WTC11 (cell line): ENCODE data around the gene TOX2.

Experiments used
- NR2C2 ChIP-seq: sonication (generic); formaldehyde crosslinking; IDR thresholded peaks from 2 replicates; pipeline ENCODE4 v1.8.0; 2022; ENCODE audit warnings: mild to moderate bottlenecking, missing genetic modification reagents
- TEAD4 ChIP-seq: sonication (generic); formaldehyde crosslinking; IDR thresholded peaks from 2 replicates; pipeline ENCODE4 v1.8.0; 2022; ENCODE audit warnings: mild to moderate bottlenecking, missing genetic modification reagents
- TF ChIP-seq, protein P1 (sequence below): sonication (generic); formaldehyde crosslinking; IDR thresholded peaks from 2 replicates; pipeline ENCODE4 v1.8.0; 2022; ENCODE audit warnings: mild to moderate bottlenecking, missing genetic modification reagents
- TF ChIP-seq, protein P2 (sequence below): sonication (generic); formaldehyde crosslinking; IDR thresholded peaks from 2 replicates; pipeline ENCODE4 v1.8.1; 2022; ENCODE audit warnings: mild to moderate bottlenecking, moderate library complexity, missing genetic modification reagents
- TF ChIP-seq, protein P3 (sequence below): sonication (generic); formaldehyde crosslinking; IDR thresholded peaks from 2 replicates; pipeline ENCODE4 v1.8.0; 2022; ENCODE audit warnings: mild to moderate bottlenecking, missing genetic modification reagents
- TF ChIP-seq, protein P4 (sequence below): sonication (generic); formaldehyde crosslinking; IDR thresholded peaks from 2 replicates; pipeline ENCODE4 v1.8.0; 2023; ENCODE audit warnings: mild to moderate bottlenecking, missing genetic modification reagents
- TF ChIP-seq, protein P5 (sequence below): fragments of 200-600 bp; IDR thresholded peaks from 2 replicates; pipeline ENCODE4 v1.8.0; 2022; ENCODE audit warnings: antibody characterized with exemption
- TF ChIP-seq, protein P6 (sequence below): fragments of 250-450 bp; sonication (Bioruptor Pico); IDR thresholded peaks from 2 replicates; pipeline ENCODE4 v1.9.0; 2021; ENCODE audit warnings: moderate library complexity, mild to moderate bottlenecking, inconsistent platforms, borderline replicate concordance
- TF ChIP-seq, protein P7 (sequence below): sonication (generic); formaldehyde crosslinking; IDR thresholded peaks from 2 replicates; pipeline ENCODE4 v1.8.0; 2022; ENCODE audit warnings: mild to moderate bottlenecking, missing genetic modification reagents

DNA sequence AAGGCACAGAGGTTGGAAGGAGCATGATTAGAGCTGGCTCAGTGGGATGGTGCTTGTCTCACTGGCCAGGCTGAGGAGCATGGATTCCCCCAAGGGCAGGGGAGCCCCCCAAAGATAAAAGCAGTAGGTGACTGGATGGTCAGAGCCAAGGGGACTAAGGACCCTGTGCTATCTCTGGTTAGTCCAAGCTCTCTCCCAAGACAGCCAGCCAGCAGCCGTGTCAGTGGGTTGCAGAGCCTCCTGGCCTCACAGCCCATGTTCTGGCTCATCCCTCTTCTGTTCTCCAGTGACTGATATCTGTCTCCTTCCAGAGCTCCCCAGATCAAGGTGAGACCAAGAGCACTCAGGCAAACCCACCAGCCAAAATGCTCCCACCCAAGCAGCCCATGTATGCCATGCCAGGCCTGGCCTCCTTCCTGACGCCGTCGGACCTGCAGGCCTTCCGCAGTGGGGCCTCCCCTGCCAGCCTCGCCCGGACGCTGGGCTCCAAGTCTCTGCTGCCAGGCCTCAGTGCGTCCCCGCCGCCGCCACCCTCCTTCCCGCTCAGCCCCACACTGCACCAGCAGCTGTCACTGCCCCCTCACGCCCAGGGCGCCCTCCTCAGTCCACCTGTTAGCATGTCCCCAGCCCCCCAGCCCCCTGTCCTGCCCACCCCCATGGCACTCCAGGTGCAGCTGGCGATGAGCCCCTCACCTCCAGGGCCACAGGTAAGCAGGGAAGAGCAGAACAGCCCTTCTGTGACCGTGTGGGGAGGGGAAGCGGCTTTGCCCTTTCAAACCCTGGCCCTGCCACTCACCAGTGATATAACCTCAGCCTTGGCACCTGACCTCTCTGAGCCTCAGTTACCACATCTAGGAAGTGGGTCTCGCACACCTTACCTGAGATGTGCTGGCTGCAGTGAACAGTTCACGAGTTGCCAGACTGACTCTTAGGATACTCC is 151.0 kb downstream of the TOX2 start:
- TF ChIP-seq, protein P1, sequence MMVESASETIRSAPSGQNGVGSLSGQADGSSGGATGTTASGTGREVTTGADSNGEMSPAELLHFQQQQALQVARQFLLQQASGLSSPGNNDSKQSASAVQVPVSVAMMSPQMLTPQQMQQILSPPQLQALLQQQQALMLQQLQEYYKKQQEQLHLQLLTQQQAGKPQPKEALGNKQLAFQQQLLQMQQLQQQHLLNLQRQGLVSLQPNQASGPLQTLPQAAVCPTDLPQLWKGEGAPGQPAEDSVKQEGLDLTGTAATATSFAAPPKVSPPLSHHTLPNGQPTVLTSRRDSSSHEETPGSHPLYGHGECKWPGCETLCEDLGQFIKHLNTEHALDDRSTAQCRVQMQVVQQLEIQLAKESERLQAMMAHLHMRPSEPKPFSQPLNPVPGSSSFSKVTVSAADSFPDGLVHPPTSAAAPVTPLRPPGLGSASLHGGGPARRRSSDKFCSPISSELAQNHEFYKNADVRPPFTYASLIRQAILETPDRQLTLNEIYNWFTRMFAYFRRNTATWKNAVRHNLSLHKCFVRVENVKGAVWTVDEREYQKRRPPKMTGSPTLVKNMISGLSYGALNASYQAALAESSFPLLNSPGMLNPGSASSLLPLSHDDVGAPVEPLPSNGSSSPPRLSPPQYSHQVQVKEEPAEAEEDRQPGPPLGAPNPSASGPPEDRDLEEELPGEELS: no peak
- TF ChIP-seq NR2C2 (CRISPR knock-in tag) (no peak), TEAD4 (CRISPR knock-in tag) (no peak)
- TF ChIP-seq, protein P2, sequence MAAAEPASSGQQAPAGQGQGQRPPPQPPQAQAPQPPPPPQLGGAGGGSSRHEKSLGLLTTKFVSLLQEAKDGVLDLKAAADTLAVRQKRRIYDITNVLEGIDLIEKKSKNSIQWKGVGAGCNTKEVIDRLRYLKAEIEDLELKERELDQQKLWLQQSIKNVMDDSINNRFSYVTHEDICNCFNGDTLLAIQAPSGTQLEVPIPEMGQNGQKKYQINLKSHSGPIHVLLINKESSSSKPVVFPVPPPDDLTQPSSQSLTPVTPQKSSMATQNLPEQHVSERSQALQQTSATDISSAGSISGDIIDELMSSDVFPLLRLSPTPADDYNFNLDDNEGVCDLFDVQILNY (CRISPR knock-in tag): no peak
- TF ChIP-seq, protein P3, sequence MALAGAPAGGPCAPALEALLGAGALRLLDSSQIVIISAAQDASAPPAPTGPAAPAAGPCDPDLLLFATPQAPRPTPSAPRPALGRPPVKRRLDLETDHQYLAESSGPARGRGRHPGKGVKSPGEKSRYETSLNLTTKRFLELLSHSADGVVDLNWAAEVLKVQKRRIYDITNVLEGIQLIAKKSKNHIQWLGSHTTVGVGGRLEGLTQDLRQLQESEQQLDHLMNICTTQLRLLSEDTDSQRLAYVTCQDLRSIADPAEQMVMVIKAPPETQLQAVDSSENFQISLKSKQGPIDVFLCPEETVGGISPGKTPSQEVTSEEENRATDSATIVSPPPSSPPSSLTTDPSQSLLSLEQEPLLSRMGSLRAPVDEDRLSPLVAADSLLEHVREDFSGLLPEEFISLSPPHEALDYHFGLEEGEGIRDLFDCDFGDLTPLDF (CRISPR knock-in tag): no peak
- TF ChIP-seq, protein P4, sequence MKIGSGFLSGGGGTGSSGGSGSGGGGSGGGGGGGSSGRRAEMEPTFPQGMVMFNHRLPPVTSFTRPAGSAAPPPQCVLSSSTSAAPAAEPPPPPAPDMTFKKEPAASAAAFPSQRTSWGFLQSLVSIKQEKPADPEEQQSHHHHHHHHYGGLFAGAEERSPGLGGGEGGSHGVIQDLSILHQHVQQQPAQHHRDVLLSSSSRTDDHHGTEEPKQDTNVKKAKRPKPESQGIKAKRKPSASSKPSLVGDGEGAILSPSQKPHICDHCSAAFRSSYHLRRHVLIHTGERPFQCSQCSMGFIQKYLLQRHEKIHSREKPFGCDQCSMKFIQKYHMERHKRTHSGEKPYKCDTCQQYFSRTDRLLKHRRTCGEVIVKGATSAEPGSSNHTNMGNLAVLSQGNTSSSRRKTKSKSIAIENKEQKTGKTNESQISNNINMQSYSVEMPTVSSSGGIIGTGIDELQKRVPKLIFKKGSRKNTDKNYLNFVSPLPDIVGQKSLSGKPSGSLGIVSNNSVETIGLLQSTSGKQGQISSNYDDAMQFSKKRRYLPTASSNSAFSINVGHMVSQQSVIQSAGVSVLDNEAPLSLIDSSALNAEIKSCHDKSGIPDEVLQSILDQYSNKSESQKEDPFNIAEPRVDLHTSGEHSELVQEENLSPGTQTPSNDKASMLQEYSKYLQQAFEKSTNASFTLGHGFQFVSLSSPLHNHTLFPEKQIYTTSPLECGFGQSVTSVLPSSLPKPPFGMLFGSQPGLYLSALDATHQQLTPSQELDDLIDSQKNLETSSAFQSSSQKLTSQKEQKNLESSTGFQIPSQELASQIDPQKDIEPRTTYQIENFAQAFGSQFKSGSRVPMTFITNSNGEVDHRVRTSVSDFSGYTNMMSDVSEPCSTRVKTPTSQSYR (CRISPR knock-in tag): no peak
- TF ChIP-seq, protein P5, sequence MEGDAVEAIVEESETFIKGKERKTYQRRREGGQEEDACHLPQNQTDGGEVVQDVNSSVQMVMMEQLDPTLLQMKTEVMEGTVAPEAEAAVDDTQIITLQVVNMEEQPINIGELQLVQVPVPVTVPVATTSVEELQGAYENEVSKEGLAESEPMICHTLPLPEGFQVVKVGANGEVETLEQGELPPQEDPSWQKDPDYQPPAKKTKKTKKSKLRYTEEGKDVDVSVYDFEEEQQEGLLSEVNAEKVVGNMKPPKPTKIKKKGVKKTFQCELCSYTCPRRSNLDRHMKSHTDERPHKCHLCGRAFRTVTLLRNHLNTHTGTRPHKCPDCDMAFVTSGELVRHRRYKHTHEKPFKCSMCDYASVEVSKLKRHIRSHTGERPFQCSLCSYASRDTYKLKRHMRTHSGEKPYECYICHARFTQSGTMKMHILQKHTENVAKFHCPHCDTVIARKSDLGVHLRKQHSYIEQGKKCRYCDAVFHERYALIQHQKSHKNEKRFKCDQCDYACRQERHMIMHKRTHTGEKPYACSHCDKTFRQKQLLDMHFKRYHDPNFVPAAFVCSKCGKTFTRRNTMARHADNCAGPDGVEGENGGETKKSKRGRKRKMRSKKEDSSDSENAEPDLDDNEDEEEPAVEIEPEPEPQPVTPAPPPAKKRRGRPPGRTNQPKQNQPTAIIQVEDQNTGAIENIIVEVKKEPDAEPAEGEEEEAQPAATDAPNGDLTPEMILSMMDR: no peak
- TF ChIP-seq, protein P6, sequence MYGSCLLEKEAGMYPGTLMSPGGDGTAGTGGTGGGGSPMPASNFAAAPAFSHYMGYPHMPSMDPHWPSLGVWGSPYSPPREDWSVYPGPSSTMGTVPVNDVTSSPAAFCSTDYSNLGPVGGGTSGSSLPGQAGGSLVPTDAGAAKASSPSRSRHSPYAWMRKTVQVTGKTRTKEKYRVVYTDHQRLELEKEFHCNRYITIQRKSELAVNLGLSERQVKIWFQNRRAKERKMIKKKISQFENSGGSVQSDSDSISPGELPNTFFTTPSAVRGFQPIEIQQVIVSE (CRISPR knock-in tag): no peak
- TF ChIP-seq, protein P7, sequence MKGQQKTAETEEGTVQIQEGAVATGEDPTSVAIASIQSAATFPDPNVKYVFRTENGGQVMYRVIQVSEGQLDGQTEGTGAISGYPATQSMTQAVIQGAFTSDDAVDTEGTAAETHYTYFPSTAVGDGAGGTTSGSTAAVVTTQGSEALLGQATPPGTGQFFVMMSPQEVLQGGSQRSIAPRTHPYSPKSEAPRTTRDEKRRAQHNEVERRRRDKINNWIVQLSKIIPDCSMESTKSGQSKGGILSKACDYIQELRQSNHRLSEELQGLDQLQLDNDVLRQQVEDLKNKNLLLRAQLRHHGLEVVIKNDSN: no peak
